ENCODE results near the gene ACTL10.

- no peak for TF ChIP-seq CHD1 (IDR thresholded peaks at IDR 0.05; ENCODE audit: low read depth, low read length)
- no peak for TF ChIP-seq CTCF (conservative IDR thresholded peaks at IDR 0.05; ENCODE audit: low read depth, low read length)
- TF ChIP-seq MAZ (IDR thresholded peaks at IDR 0.05; ENCODE audit: borderline replicate concordance, low read depth, low read length): no peak
- TF ChIP-seq SMC3 (IDR thresholded peaks at IDR 0.05; ENCODE audit: low read depth, low read length): no peak
- no peak for TF ChIP-seq MAFK (IDR thresholded peaks at IDR 0.05; ENCODE audit: low read depth, low read length)
- no peak for TF ChIP-seq RAD21 (IDR thresholded peaks at IDR 0.05; ENCODE audit: low read length)
These were observed 37.6 kb downstream of the ACTL10 start for GRCh38 chr20:33704197-33704924.
